Fibroblast of lung (primary cell): Measurements from ENCODE around the gene UNC119B. TPM values are rescaled to one million over a fixed set of nuclear protein-coding genes. Genes with fewer than 3 reads are reported as not detected.

Experiments
- DNase-seq, 2 donors: peaks; one replicate each; pipeline versions ENCODE4 v3.0.0 to v3.0.0-alpha.2; 2010; ENCODE audit warnings: low read depth in 2 of 2
- H2AFZ ChIP-seq: 2 replicates; pipeline ENCODE4 v1.5.1; 2012; ENCODE audit warnings: low read length, control low read depth, inconsistent platforms
- H3K27ac ChIP-seq: 2 replicates; pipeline ENCODE4 v1.5.1; 2011; ENCODE audit warnings: low read length, control low read depth; ENCODE audit not compliant: insufficient read depth
- H3K27me3 ChIP-seq: 2 replicates; pipeline ENCODE4 v1.5.1; 2011; ENCODE audit warnings: mild to moderate bottlenecking, low read length; ENCODE audit not compliant: control insufficient read depth, insufficient read depth
- H3K36me3 ChIP-seq: 2 replicates; pipeline ENCODE4 v1.5.1; 2011; ENCODE audit warnings: low read length; ENCODE audit not compliant: control insufficient read depth, insufficient read depth
- H3K4me1 ChIP-seq: 2 replicates; pipeline ENCODE4 v1.5.1; 2011; ENCODE audit warnings: low read length; ENCODE audit not compliant: control insufficient read depth, insufficient read depth; ENCODE audit errors: extremely low read depth
- H3K4me2 ChIP-seq: 2 replicates; pipeline ENCODE4 v1.5.1; 2011; ENCODE audit warnings: low read length, control low read depth; ENCODE audit not compliant: insufficient read depth; ENCODE audit errors: extremely low read depth
- H3K4me3 ChIP-seq, 4 experiments: fragments of 200-600 bp in 1 of 4; sonication (generic) in 1 of 4; replicated peaks in 1 of 4; 2 replicates each; pipeline ENCODE4 v1.5.1; 2011 to 2016; ENCODE audit warnings: low read length in 4 of 4, low read depth in 3 of 4, mild to moderate bottlenecking in 3 of 4, control low read depth in 2 of 4, inconsistent platforms in 1 of 4, mixed read lengths in 1 of 4; ENCODE audit not compliant: insufficient read depth in 1 of 4; ENCODE audit errors: control extremely low read depth in 1 of 4
- H3K79me2 ChIP-seq: 2 replicates; pipeline ENCODE4 v1.5.1; 2012; ENCODE audit warnings: mild to moderate bottlenecking, low read length, inconsistent platforms; ENCODE audit not compliant: control insufficient read depth, insufficient read depth
- H3K9ac ChIP-seq: 2 replicates; pipeline ENCODE4 v1.5.1; 2011; ENCODE audit warnings: mild to moderate bottlenecking, low read length, control low read depth; ENCODE audit not compliant: insufficient read depth
- H3K9me3 ChIP-seq: 2 replicates; pipeline ENCODE4 v1.5.1; 2012; ENCODE audit warnings: low read depth, low read length; ENCODE audit not compliant: control insufficient read depth, insufficient read depth
- H4K20me1 ChIP-seq: 2 replicates; pipeline ENCODE4 v1.5.1; 2011; ENCODE audit warnings: low read length; ENCODE audit not compliant: control insufficient read depth, insufficient read depth; ENCODE audit errors: extremely low read depth
- EZH2 ChIP-seq: IDR thresholded peaks from 2 replicates; pipeline ENCODE4 v1.5.1; 2012; ENCODE audit warnings: low read length, control low read depth, mild to moderate bottlenecking; ENCODE audit errors: missing control alignments
- polyA plus RNA-seq, 2 donors: library from polyadenylated mRNA; depleted of rRNA in 1 of 2; stranded (reverse) in 1 of 2; unstranded in 1 of 2; fragments of >200 nt; gene quantifications; 2 replicates each; pipeline ENCODE4 v1.2.1, GENCODE V29; 2011 to 2012; ENCODE audit warnings: missing spikeins in 1 of 2
- total RNA-seq: library from RNA; depleted of rRNA; stranded (reverse); fragments of >200 nt; gene quantifications from 2 replicates; pipeline ENCODE4 v1.2.1, GENCODE V29; 2014
- TF ChIP-seq, protein P1 (sequence below), 2 donors: IDR thresholded peaks in 1 of 2; conservative IDR thresholded peaks in 1 of 2; 1 replicate in 1 of 2; 2 replicates in 1 of 2; pipeline ENCODE4 v1.5.1; 2011 to 2012; ENCODE audit warnings: low read length in 2 of 2, control low read depth in 1 of 2, inconsistent platforms in 1 of 2, low read depth in 1 of 2, mild to moderate bottlenecking in 1 of 2

The UNC119B gene
- total and polyA plus RNA-seq, 2 donors (not counting 1 experiment from before 2014, with no cell fraction given) = 29.1 to 31.2 TPM

DNA sequence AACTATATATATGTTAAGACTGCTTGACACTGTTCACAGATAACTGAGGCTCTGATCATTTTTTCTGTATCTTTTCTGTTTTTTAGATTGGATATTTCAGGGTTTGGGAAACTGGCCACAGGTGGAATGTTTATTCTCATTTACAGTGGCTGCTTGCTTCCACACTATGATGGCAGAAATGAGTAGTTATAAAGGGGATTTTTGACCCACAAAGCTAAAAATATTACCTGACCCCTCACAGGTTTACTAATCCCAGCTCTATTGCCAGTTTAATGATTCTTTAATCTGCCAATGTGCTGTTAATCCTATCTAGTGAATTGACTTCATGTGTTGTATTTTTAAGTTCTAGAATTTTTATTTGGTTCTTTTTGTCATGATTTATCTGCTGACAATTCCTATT, 45.0 kb downstream of the UNC119B start:
- Histone ChIP-seq H3K4me3 (no peak overlapping the region), H3K4me1 (no peaks in the 10 kb centered on the region), H2AFZ (no peak overlapping the region), H3K79me2 (no peaks in the 10 kb centered on the region), H4K20me1 (no peaks in the 10 kb centered on the region), H3K4me2 (no peak overlapping the region), H3K9ac (no peak overlapping the region), H3K27me3 (no peaks in the 10 kb centered on the region), H3K9me3 (no peaks in the 10 kb centered on the region), H3K36me3 (no peaks in the 10 kb centered on the region), H3K27ac (no peak overlapping the region)
- DNase-seq = no peak
- TF ChIP-seq, protein P1, sequence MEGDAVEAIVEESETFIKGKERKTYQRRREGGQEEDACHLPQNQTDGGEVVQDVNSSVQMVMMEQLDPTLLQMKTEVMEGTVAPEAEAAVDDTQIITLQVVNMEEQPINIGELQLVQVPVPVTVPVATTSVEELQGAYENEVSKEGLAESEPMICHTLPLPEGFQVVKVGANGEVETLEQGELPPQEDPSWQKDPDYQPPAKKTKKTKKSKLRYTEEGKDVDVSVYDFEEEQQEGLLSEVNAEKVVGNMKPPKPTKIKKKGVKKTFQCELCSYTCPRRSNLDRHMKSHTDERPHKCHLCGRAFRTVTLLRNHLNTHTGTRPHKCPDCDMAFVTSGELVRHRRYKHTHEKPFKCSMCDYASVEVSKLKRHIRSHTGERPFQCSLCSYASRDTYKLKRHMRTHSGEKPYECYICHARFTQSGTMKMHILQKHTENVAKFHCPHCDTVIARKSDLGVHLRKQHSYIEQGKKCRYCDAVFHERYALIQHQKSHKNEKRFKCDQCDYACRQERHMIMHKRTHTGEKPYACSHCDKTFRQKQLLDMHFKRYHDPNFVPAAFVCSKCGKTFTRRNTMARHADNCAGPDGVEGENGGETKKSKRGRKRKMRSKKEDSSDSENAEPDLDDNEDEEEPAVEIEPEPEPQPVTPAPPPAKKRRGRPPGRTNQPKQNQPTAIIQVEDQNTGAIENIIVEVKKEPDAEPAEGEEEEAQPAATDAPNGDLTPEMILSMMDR (conservative IDR thresholded peaks at IDR 0.05 in 1 of 2, IDR thresholded peaks at IDR 0.05 in 1 of 2; ENCODE audit: low read depth in 1 of 2, low read length in 2 of 2) = no peak
- no peak for TF ChIP-seq EZH2

DNA sequence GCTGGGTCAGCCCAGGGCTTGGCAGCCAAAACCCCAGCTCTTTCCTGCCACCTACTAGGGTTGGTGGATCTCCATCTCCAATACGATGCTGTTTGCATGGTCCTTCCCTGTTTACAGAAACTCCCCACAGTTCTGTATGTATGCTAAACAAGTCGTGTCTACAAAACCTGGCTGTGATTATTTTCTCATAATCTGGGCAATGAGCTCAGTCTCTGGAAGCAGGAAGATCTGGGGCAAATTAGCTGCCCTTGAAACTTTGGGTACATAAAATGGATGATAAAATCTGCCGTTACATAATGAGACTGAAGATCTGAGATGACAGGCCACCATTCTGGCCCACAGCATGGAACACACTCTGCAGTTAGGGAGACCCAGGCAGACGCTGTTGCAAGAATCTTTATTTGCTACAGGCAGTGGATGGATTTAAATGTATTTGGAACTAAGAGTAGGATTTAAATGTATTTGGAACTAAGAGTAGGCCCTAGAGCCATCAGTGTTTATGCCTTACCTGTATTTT, 47.0 kb downstream of the UNC119B start:
- no peaks in the 10 kb centered on the region for H3K79me2 ChIP-seq
- no peaks in the 10 kb centered on the region for H3K9me3 ChIP-seq
- H3K36me3 ChIP-seq = no peaks in the 10 kb centered on the region
- H3K4me3 ChIP-seq = no peak overlapping the region
- no peak for DNase-seq
- no peaks in the 10 kb centered on the region for H3K4me1 ChIP-seq
- no peak overlapping the region for H3K4me2 ChIP-seq
- H3K27me3 ChIP-seq = no peaks in the 10 kb centered on the region
- no peaks in the 10 kb centered on the region for H4K20me1 ChIP-seq
- no peak overlapping the region for H3K9ac ChIP-seq
- H3K27ac ChIP-seq = no peak overlapping the region
- no peak overlapping the region for H2AFZ ChIP-seq
- TF ChIP-seq, protein P1 (conservative IDR thresholded peaks at IDR 0.05 in 1 of 2, IDR thresholded peaks at IDR 0.05 in 1 of 2; ENCODE audit: low read depth in 1 of 2, low read length in 2 of 2) = no peak
- no peak for TF ChIP-seq EZH2

DNA sequence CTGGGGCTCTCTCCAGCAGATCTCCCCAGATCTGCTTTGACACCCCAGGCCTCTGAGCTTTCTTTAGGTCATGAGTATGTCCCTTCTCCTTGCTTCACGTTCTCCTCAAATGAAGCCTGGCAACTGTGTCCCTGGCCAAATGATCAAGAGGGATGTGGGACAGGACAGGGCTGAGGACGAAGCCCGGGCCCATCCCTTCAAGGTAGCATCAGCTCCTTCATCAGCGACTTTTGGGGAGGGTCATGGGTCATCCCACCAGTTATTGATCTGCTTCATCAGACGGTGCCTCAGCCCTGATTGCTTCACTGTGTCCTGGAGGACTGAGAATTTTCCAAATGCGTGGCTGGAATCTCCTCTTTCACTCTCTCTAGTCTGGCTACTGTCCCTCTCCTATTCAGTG, 47.7 kb downstream of the UNC119B start:
- no peak for TF ChIP-seq EZH2
- TF ChIP-seq, protein P1 (conservative IDR thresholded peaks at IDR 0.05 in 1 of 2, IDR thresholded peaks at IDR 0.05 in 1 of 2; ENCODE audit: low read depth in 1 of 2, low read length in 2 of 2) = no peak
- Histone ChIP-seq H3K4me2 (no peak overlapping the region), H3K36me3 (peaks cover 2% of the 10 kb centered on the region), H3K79me2 (no peaks in the 10 kb centered on the region), H3K27ac (no peak overlapping the region), H3K9me3 (no peaks in the 10 kb centered on the region), H4K20me1 (no peaks in the 10 kb centered on the region), H3K27me3 (no peaks in the 10 kb centered on the region), H3K4me1 (no peaks in the 10 kb centered on the region), H3K9ac (no peak overlapping the region), H2AFZ (no peak overlapping the region), H3K4me3 (no peak overlapping the region)
- no peak for DNase-seq
